HepG2 (cell line): ENCODE results near the gene NT5C. TPM values are rescaled to one million over a fixed set of nuclear protein-coding genes. Genes with fewer than 3 reads are reported as not detected.
"Not testable (repeated sequence)": the region's sequence is repeated elsewhere in the genome, so short reads cannot be mapped to it uniquely, and the experiment has no call there.

ENCODE experiments used
- ATAC-seq: fragments of 200-7000 bp; cut with Tn5 transposase; 3 replicates; pipeline ENCODE4 v1.9.1; 2020; ENCODE audit warnings: mild to moderate bottlenecking, moderate library complexity
- BruUV-seq: library from RNA; stranded (reverse); fragments of 400-500 nt; replicated peaks from 2 replicates; lab custom pipeline; 2021; lab: Mats Ljungman, UMichigan
- CTCF ChIA-PET: fragments of 300-600 bp; formaldehyde crosslinking; extraction: SDS; loops from one replicate; lab custom pipeline; 2021; ENCODE audit warnings: low total read pairs, inconsistent platforms, low intra/inter-chr PET ratio; lab: Yijun Ruan, JAX
- POLR2A ChIA-PET: fragments of 350-600 bp; sonication (Branson Sonifier 250); formaldehyde crosslinking; loops from one replicate; lab custom pipeline; 2020; ENCODE audit warnings: antibody characterized with exemption, inconsistent platforms; lab: Yijun Ruan, JAX
- DNase-seq: peaks from one replicate; pipeline ENCODE4 v3.0.0-alpha.2; 2015; ENCODE audit warnings: low spot score
- FAIRE-seq: peaks from 3 replicates; lab custom pipeline; 2011; peaks lifted over from hg19 to GRCh38; lab: Jason Lieb, UNC
- H2AFZ ChIP-seq: one replicate; pipeline ENCODE4 v1.6.1; 2011; ENCODE audit warnings: low read length, inconsistent platforms
- H3K27ac ChIP-seq: fragments of 300-600 bp; 3 replicates; pipeline ENCODE4 v1.8.0; 2011; ENCODE audit warnings: mixed run types, mild to moderate bottlenecking, mixed read lengths, low read length, inconsistent platforms; ENCODE audit not compliant: insufficient read depth; ENCODE audit errors: extremely low read length
- H3K27me3 ChIP-seq, 2 experiments: fragments of 200-600 bp in 1 of 2; 2 replicates in 1 of 2; 3 replicates in 1 of 2; pipeline versions ENCODE4 v1.6.0 to v1.8.0; 2011; ENCODE audit warnings: low read length in 2 of 2, mild to moderate bottlenecking in 2 of 2, moderate library complexity in 2 of 2, inconsistent platforms in 1 of 2; ENCODE audit not compliant: insufficient read depth in 2 of 2, control insufficient read depth in 1 of 2
- H3K36me3 ChIP-seq, 2 experiments: fragments of 200-600 bp in 1 of 2; replicated peaks in 1 of 2; 2 replicates in 1 of 2; 3 replicates in 1 of 2; pipeline versions ENCODE4 v1.5.1 to v1.8.0; 2011; ENCODE audit warnings: low read length in 2 of 2, inconsistent platforms in 1 of 2; ENCODE audit not compliant: insufficient read depth in 2 of 2, control insufficient read depth in 1 of 2
- H3K4me1 ChIP-seq: 2 replicates; pipeline ENCODE4 v1.5.1; 2012; ENCODE audit warnings: low read length, inconsistent platforms; ENCODE audit not compliant: insufficient read depth
- H3K4me2 ChIP-seq: 2 replicates; pipeline ENCODE4 v1.6.0; 2011; ENCODE audit warnings: low read depth, low read length, inconsistent platforms
- H3K4me3 ChIP-seq, 3 experiments: fragments of 200-600 bp in 1 of 3; sonication (generic), shearing (Covaris generic) in 1 of 3; replicated peaks in 1 of 3; 2 replicates each; pipeline ENCODE4 v1.5.1; 2011 to 2016; ENCODE audit warnings: low read length in 3 of 3, inconsistent platforms in 2 of 3, low read depth in 2 of 3, mild to moderate bottlenecking in 2 of 3, control low read depth in 1 of 3, mixed read lengths in 1 of 3; ENCODE audit not compliant: insufficient read depth in 1 of 3
- H3K79me2 ChIP-seq: one replicate; pipeline ENCODE4 v1.6.1; 2011; ENCODE audit warnings: low read length, inconsistent platforms; ENCODE audit not compliant: insufficient read depth
- H3K9ac ChIP-seq: 2 replicates; pipeline ENCODE4 v1.6.0; 2011; ENCODE audit warnings: mild to moderate bottlenecking, low read depth, low read length, inconsistent platforms; ENCODE audit not compliant: insufficient read depth
- H3K9me3 ChIP-seq: 2 replicates; pipeline ENCODE4 v1.5.1; 2012; ENCODE audit warnings: mild to moderate bottlenecking, low read length
- H4K20me1 ChIP-seq: 2 replicates; pipeline ENCODE4 v1.6.0; 2011; ENCODE audit warnings: inconsistent platforms, mild to moderate bottlenecking, low read length, moderate library complexity; ENCODE audit not compliant: insufficient read depth
- BHLHE40 ChIP-seq: IDR thresholded peaks from 2 replicates; pipeline ENCODE4 v1.6.1; 2011; ENCODE audit warnings: low read length, improper control_type of control experiment
- HES4 ChIP-seq: sonication (generic); formaldehyde crosslinking; IDR thresholded peaks from 2 replicates; pipeline ENCODE4 v1.9.0; 2021; ENCODE audit warnings: mild to moderate bottlenecking, missing genetic modification reagents, borderline replicate concordance
- RCOR2 ChIP-seq: IDR thresholded peaks from 2 replicates; pipeline ENCODE4 v1.6.1; 2016; ENCODE audit warnings: missing biosample characterization, missing genetic modification reagents
- RFX1 ChIP-seq: fragments of 450-650 bp; IDR thresholded peaks from 2 replicates; pipeline ENCODE4 v1.6.1; 2017
- SP4 ChIP-seq: sonication (generic); formaldehyde crosslinking; IDR thresholded peaks from 2 replicates; pipeline ENCODE4 v1.8.1; 2023; ENCODE audit warnings: mild to moderate bottlenecking, missing genetic modification reagents
- ZMYM4 ChIP-seq: sonication (generic); formaldehyde crosslinking; IDR thresholded peaks from 2 replicates; pipeline ENCODE4 v1.8.1; 2023; ENCODE audit warnings: mild to moderate bottlenecking, missing genetic modification reagents
- ZNF121 ChIP-seq: sonication (generic); formaldehyde crosslinking; IDR thresholded peaks from 2 replicates; pipeline ENCODE4 v1.5.0; 2020; ENCODE audit warnings: mild to moderate bottlenecking, missing genetic modification reagents
- ZNF3 ChIP-seq: IDR thresholded peaks from 2 replicates; pipeline ENCODE4 v1.7.0; 2017; ENCODE audit warnings: inconsistent platforms
- ZNF326 ChIP-seq: sonication (generic); formaldehyde crosslinking; IDR thresholded peaks from 2 replicates; pipeline ENCODE4 v1.4.0; 2020; ENCODE audit warnings: missing genetic modification reagents, borderline replicate concordance
- WGBS: methylation state at CpG from one replicate; pipeline ENCODE4 v1.1.6; 2017; ENCODE audit warnings: low lambda C conversion rate; 5-methylcytosine and 5-hydroxymethylcytosine counted together
- in situ Hi-C: cut with HindIII; loops from 2 replicates; pipeline ENCODE4 v1.10.0; 2017; ENCODE audit warnings: low pct_unique_long_range_greater_than_20kb; ENCODE audit not compliant: extremely low pct_ligation_motif_present
- intact Hi-C: fragments of 100-400 bp; cut with micrococcal nuclease; formaldehyde crosslinking; loops from one replicate; pipeline ENCODE4 v1.10.0; 2022; ENCODE audit not compliant: unreplicated experiment
- polyA plus RNA-seq, 8 experiments: library from polyadenylated mRNA; depleted of rRNA in 3 of 8; stranded (reverse) in 7 of 8; unstranded in 1 of 8; fragments of >200 nt; fragmentation: Illumina TruSeq in 4 of 8; extraction: Trizol in 4 of 8; gene quantifications; 2 replicates each; pipeline versions ENCODE4 v1.2.1 to v1.2.3, GENCODE V29; 2011 to 2016; ENCODE audit warnings: low read depth in 4 of 8, missing spikeins in 1 of 8, mixed read lengths in 1 of 8; ENCODE audit not compliant: insufficient read depth in 1 of 8
- total RNA-seq, 5 experiments: library from RNA; depleted of rRNA; stranded (reverse); fragments of >200 nt; fragmentation: Illumina TruSeq; extraction: Trizol; gene quantifications; 2 replicates each; pipeline ENCODE4 v1.2.3, GENCODE V29; 2016; ENCODE audit warnings: low read depth in 1 of 5
- TF ChIP-seq, protein P1 (sequence below): sonication (generic); formaldehyde crosslinking; IDR thresholded peaks from 2 replicates; pipeline ENCODE4 v1.4.0; 2020; ENCODE audit warnings: missing genetic modification reagents
- TF ChIP-seq, protein P2 (sequence below): sonication (generic); formaldehyde crosslinking; IDR thresholded peaks from 2 replicates; pipeline ENCODE4 v1.8.0; 2023; ENCODE audit warnings: mild to moderate bottlenecking, missing genetic modification reagents
- TF ChIP-seq, protein P3 (sequence below): sonication (generic); formaldehyde crosslinking; IDR thresholded peaks from 2 replicates; pipeline ENCODE4 v1.4.0; 2020; ENCODE audit warnings: missing genetic modification reagents, mild to moderate bottlenecking, borderline replicate concordance
- TF ChIP-seq, protein P4 (sequence below): sonication (generic); formaldehyde crosslinking; IDR thresholded peaks from 2 replicates; pipeline ENCODE4 v1.5.0; 2020; ENCODE audit warnings: missing genetic modification reagents, mild to moderate bottlenecking, borderline replicate concordance

Gene NT5C
- total and polyA plus RNA-seq, 2 of the 13 experiments (the other 11 are each of a cell fraction or from before 2014, with no cell fraction given) = 42.8 to 48.6 TPM

DNA sequence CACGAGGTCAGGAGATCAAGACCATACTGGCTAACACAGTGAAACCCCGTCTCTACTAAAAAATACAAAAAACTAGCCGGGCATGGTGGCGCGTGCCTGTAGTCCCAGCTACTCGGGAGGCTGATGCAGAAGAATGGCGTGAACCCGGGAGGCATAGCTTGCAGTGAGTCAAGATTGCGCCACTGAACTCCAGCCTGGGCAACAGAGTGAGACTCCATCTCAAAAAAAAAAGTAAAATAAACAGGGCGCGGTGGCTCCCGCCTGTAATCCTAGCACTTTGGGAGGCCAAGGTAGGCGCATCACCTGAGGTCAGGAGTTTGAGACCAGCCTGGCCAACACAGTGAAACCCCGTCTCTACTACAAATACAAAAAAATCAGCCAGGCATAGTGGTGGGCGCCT, 33.1 kb upstream of the NT5C start:
- in situ Hi-C loops, H3K79me2 ChIP-seq: not testable (repeated sequence)
- H3K36me3 ChIP-seq = peaks cover 7 to 28% of the 10 kb centered on the region in 2 experiments; a peak in 4 of 5 replicates
- TF ChIP-seq, protein P1, sequence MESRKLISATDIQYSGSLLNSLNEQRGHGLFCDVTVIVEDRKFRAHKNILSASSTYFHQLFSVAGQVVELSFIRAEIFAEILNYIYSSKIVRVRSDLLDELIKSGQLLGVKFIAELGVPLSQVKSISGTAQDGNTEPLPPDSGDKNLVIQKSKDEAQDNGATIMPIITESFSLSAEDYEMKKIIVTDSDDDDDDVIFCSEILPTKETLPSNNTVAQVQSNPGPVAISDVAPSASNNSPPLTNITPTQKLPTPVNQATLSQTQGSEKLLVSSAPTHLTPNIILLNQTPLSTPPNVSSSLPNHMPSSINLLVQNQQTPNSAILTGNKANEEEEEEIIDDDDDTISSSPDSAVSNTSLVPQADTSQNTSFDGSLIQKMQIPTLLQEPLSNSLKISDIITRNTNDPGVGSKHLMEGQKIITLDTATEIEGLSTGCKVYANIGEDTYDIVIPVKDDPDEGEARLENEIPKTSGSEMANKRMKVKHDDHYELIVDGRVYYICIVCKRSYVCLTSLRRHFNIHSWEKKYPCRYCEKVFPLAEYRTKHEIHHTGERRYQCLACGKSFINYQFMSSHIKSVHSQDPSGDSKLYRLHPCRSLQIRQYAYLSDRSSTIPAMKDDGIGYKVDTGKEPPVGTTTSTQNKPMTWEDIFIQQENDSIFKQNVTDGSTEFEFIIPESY = peak; percentile 52; the same call in 1 of the 2 replicates
- TF ChIP-seq, all 625 proteins: peak for 1; not testable (repeated sequence) for 624
- ATAC-seq, H3K27ac ChIP-seq, intact Hi-C loops, H3K27me3 ChIP-seq, H3K9ac ChIP-seq, H3K9me3 ChIP-seq, DNase-seq, H3K4me3 ChIP-seq, H3K4me1 ChIP-seq, FAIRE-seq, H4K20me1 ChIP-seq, CTCF ChIA-PET, H3K4me2 ChIP-seq, H2AFZ ChIP-seq, BruUV-seq: not testable (repeated sequence)
- POLR2A ChIA-PET = interaction anchor here (0.6 to 1.3 kb wide), 2 partner anchors 10 to 16 kb away, joined by 3 read pairs; partner anchors contain the start of gene JPT1
- 96% methylated on average over 15 of the region's 15 CpGs for WGBS

DNA sequence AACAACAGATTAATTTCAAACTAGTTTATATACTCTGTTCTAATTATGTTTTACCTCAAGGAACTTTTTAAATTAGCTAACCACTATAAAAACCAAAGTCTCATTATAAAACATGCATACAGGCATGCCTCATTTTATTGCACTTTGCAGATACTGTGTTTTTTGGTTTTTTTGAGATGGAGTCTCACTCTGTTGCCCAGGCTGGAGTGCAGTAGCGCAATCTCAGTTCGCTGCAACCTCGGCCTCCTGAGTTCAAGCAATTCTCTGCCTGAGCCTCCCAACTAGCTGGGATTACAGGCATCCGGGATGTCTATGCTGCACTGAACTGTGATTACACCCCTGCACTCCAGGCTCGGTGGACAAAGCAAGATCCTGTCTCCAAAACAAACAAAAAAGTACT, 31.5 kb upstream of the NT5C start:
- no peaks in the 10 kb centered on the region for H3K79me2 ChIP-seq
- H3K27ac ChIP-seq = no peak overlapping the region
- no peaks in the 10 kb centered on the region for H4K20me1 ChIP-seq
- no peak overlapping the region for H3K4me2 ChIP-seq
- CTCF ChIA-PET = no interaction called here
- intact Hi-C loops = no loop called here
- WGBS = 75% methylated on average over 5 of the region's 5 CpGs
- H3K9me3 ChIP-seq = no peaks in the 10 kb centered on the region
- H2AFZ ChIP-seq = no peak overlapping the region
- ATAC-seq (peak; percentile 31), FAIRE-seq (no peak), DNase-seq (no peak)
- BruUV-seq = no TSS peak
- peaks cover 18% of the 10 kb centered on the region for H3K4me1 ChIP-seq
- H3K4me3 ChIP-seq = no peak overlapping the region
- H3K9ac ChIP-seq = no peak overlapping the region
- H3K36me3 ChIP-seq = peaks cover 1 to 15% of the 10 kb centered on the region in 2 experiments; a peak in 3 of 5 replicates
- H3K27me3 ChIP-seq = no peaks in the 10 kb centered on the region
- in situ Hi-C loops = no loop called here
- POLR2A ChIA-PET = interaction anchor here (1.6 kb wide), 1 partner anchor 9 kb away, joined by 13 read pairs; the partner anchor contains the start of gene JPT1
- TF ChIP-seq ZNF121 (CRISPR knock-in tag) = 0 out of 2 replicates have a peak, but pooled peaks have one; percentile 10
- TF ChIP-seq RFX1 = no peak
- TF ChIP-seq ZNF326 = no peak
- no peak for TF ChIP-seq RCOR2 (CRISPR knock-in tag)
- TF ChIP-seq ZMYM4 (CRISPR knock-in tag) = no peak
- TF ChIP-seq, protein P2, sequence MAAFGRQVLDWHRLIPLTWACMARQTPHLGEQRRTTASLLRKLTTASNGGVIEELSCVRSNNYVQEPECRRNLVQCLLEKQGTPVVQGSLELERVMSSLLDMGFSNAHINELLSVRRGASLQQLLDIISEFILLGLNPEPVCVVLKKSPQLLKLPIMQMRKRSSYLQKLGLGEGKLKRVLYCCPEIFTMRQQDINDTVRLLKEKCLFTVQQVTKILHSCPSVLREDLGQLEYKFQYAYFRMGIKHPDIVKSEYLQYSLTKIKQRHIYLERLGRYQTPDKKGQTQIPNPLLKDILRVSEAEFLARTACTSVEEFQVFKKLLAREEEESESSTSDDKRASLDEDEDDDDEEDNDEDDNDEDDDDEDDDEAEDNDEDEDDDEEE = no peak
- no peak for TF ChIP-seq SP4 (CRISPR knock-in tag)
- TF ChIP-seq, protein P3, sequence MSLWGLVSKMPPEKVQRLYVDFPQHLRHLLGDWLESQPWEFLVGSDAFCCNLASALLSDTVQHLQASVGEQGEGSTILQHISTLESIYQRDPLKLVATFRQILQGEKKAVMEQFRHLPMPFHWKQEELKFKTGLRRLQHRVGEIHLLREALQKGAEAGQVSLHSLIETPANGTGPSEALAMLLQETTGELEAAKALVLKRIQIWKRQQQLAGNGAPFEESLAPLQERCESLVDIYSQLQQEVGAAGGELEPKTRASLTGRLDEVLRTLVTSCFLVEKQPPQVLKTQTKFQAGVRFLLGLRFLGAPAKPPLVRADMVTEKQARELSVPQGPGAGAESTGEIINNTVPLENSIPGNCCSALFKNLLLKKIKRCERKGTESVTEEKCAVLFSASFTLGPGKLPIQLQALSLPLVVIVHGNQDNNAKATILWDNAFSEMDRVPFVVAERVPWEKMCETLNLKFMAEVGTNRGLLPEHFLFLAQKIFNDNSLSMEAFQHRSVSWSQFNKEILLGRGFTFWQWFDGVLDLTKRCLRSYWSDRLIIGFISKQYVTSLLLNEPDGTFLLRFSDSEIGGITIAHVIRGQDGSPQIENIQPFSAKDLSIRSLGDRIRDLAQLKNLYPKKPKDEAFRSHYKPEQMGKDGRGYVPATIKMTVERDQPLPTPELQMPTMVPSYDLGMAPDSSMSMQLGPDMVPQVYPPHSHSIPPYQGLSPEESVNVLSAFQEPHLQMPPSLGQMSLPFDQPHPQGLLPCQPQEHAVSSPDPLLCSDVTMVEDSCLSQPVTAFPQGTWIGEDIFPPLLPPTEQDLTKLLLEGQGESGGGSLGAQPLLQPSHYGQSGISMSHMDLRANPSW = no peak
- no peak for TF ChIP-seq ZNF3 (CRISPR knock-in tag)
- TF ChIP-seq BHLHE40 = no peak
- TF ChIP-seq, protein P4, sequence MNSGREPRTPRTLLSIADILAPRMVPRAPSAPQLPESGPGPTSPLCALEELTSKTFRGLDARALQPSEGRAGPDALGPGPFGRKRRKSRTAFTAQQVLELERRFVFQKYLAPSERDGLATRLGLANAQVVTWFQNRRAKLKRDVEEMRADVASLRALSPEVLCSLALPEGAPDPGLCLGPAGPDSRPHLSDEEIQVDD (CRISPR knock-in tag) = no peak
- no peak for TF ChIP-seq HES4 (CRISPR knock-in tag)
